Skin epidermis (tissue), 12 donors: Measurements from ENCODE around the gene NUMA1.

Experiments used
- H3K27ac ChIP-seq, 21 experiments: fragments of 200-600 bp; sonication (generic) in 11 of 21; one replicate each; pipeline ENCODE4 v1.5.0; 2020; ENCODE audit warnings: mild to moderate bottlenecking in 3 of 21, inconsistent platforms in 2 of 21, moderate library complexity in 2 of 21
- H3K4me3 ChIP-seq, 7 experiments: fragments of 200-600 bp; sonication (generic) in 2 of 7; one replicate each; pipeline ENCODE4 v1.5.0; 2020; ENCODE audit warnings: inconsistent platforms in 2 of 7, mild to moderate bottlenecking in 2 of 7, moderate library complexity in 1 of 7

Gene NUMA1

DNA sequence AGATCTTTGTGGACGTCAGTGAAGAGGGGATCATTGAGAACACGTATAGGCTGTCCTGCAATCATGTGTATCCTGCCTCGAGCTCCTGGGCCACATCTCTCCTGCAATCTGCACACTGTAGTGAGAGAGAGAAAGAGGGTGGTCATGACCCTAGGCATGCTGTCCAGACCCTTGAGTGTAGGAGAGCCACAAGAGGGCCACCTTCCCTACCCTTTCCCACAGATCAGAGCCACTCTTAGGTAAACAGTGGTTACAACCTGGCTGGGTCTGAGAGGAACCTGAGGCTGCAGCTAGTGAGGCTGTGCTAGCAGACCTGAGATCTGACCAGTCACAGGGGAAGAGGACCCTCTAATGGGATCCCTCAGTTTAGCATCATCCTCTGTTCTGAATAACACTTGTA, 85.6 kb downstream of the NUMA1 start:
- Histone ChIP-seq H3K27ac (no peak overlapping the region), H3K4me3 (no peak overlapping the region)

DNA sequence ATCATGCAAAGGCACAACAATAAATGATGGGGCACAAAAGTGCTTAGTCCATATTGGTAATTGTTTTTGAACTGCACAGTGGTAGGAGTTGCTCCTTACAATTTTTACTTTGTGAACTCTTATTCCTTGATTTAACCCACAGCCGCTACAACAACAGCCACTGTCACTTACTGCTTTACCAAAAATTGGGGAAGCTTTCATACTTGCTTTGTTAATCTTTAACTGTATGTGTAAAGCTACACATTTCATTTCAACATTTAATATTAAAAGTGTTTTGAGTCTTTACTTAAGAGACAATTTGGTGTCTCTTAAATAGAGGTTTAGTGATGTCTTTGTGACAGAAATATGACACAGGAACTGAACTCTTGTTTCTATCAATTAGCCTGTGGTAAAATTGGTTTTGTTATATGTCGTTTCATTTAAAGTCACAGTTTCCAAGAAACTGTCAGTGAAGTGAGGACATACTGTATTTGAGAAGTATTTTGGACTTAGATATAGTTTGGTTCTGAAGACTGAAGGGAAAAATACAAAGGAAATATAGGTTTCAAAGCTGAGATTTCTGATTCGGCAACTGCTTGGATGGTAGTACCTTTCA, 88.1 kb downstream of the NUMA1 start:
- Histone ChIP-seq H3K4me3 (no peak overlapping the region), H3K27ac (peak overlapping the region in 5 of 21 experiments; percentile 12 to 69 (median 40))

- no peak overlapping the region for H3K4me3 ChIP-seq
- H3K27ac ChIP-seq: peak overlapping the region in 6 of 21 experiments; percentile 12 to 69 (median 36)
Measured at GRCh38 chr11:71991494-71991893, 88.8 kb downstream of the NUMA1 start.

DNA sequence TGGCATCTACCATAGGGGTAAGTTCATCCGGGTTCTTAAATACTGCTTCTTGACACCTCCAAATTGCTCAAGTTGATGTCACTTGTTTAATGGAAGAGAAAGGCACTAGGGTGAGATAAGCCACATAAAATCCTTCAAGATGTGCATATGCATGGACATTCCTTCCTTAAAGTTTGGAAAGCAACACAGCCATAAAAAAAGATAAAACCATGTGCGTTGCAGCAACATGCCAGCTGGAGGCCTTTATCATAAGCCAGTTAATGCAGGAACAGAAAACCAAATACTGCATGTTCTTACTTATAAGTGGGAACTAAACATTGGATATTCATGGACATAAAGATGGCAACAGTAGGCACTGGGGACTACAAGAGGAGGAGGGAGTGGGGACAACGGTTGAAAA, 89.6 kb downstream of the NUMA1 start:
- Histone ChIP-seq H3K4me3 (no peak overlapping the region), H3K27ac (peak overlapping the region in 2 of 21 experiments; percentile 14 to 57)

GRCh38 chr11:71988050-71988449, 92.3 kb downstream of the NUMA1 start:
- Histone ChIP-seq H3K4me3 (no peak overlapping the region), H3K27ac (peak overlapping the region in 1 of 21 experiments; percentile 32)

DNA sequence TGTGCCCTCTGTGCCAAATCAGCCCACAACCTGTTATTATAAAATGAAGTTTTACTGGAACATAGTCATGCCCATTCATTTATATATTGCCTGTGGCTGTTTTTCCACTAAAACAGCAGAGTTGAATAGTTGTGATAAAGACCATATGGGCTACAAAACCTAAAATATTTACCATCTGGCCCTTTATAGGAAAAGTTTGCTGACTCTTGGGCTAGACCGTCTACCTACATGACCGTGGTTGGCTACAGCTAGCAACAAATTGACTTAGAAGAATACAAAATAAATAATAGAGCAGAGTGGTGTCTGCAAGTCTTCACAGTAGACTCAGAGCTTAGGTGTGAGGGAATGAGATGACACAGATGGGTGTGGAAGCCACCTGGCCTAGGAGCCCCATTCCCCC, 92.8 kb downstream of the NUMA1 start:
- H3K4me3 ChIP-seq: no peak overlapping the region
- peak overlapping the region in 2 of 21 experiments; percentile 32 to 49 for H3K27ac ChIP-seq

GRCh38 chr11:71986131-71986530, 94.2 kb downstream of the NUMA1 start:
- peak overlapping the region in 1 of 21 experiments; percentile 45 for H3K27ac ChIP-seq

DNA sequence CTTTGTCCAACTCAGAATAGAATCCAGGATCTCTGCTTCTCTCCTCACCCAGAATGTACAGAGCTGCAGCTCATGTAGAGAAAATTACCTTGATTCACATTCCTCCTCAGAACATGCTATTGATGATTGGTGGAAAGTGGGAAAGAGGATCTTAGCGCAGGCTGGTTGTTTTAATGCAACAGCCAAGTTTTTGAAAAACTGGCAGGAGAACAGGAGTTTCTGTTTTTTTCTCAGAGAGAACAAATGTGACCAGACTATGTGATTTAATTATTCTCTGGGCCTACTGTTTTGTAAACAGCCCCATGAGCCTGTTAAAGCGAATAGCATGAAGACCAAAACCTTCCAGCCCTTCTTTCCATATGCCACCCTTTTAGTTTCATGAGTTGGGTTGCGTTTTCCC, 100.7 kb downstream of the NUMA1 start:
- H3K27ac ChIP-seq: peak overlapping the region in 1 of 21 experiments; percentile 39
- H3K4me3 ChIP-seq: no peak overlapping the region

More at GRCh38 chr11:71986131-71986530, 94.2 kb downstream of the NUMA1 start:
- H3K4me3 ChIP-seq: no peak overlapping the region

GRCh38 chr11:71979094-71979493, 101.2 kb downstream of the NUMA1 start:
- H3K27ac ChIP-seq: peak overlapping the region in 1 of 21 experiments; percentile 51
- no peak overlapping the region for H3K4me3 ChIP-seq

GRCh38 chr11:71977743-71978418, 102.5 kb downstream of the NUMA1 start:
- Histone ChIP-seq H3K4me3 (no peak overlapping the region), H3K27ac (peak overlapping the region in 1 of 21 experiments; percentile 14)

DNA sequence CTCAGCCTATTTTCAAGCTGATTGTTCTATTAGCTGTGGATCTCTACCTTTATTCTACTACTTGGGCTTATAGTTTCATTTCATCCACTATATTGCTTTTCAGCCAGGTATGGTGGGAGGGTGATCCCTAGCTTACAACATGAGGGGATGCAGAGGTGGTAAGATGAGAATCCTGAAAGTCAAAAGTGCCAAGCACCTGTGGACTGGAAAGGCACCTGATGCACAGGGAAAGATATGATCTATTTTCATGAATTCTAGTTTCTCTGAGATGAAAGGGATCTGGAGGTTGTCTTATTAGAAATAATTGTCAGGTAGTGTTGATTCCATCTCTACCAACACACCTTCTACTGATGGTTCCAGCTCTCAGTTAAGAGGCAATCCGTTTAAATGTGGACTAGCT, 103.3 kb downstream of the NUMA1 start:
- Histone ChIP-seq H3K27ac (no peak overlapping the region), H3K4me3 (no peak overlapping the region)

GRCh38 chr11:71976551-71976950, 103.8 kb downstream of the NUMA1 start:
- no peak overlapping the region for H3K27ac ChIP-seq

DNA sequence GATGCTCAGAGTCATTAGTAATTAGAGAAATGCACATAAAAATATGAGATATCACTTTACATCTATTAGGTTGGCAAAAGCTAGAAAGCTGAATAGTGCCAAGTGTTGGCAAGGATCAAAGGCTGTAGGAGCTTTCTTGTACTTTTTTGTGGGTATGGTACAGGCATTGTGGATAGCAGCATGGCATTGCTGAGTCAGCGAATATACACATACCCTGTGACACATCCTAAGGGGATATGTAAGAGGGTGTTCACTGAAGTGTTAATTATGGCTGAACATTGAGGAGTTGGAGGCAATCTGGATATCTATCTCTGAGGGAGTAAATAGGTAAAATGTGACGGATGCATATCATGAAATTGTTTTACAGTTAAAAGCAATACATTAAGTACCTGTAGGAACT, 108.7 kb downstream of the NUMA1 start:
- Histone ChIP-seq H3K27ac (no peak overlapping the region), H3K4me3 (no peak overlapping the region)

More at GRCh38 chr11:71976551-71976950, 103.8 kb downstream of the NUMA1 start:
- H3K4me3 ChIP-seq: no peak overlapping the region

DNA sequence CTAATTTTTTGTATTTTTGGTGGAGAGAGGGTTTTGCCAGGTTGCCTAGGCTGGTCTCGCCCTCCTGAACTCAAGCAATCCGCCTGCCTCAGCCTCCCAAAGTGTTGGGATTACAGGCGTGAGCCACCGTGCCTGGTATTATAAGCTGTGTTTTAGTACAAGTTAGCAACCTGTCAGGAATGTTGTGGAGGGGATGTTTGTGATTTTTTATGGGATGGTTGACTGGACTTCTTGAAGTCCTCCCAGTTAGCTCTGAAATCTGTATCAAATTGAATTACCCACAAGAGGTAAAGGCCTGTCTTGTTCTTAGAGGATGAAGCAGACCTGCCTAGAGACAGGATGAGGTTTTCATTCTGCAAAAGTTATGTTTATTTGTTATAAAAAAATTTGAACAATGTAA, 115.7 kb downstream of the NUMA1 start:
- H3K4me3 ChIP-seq: no peak overlapping the region

DNA sequence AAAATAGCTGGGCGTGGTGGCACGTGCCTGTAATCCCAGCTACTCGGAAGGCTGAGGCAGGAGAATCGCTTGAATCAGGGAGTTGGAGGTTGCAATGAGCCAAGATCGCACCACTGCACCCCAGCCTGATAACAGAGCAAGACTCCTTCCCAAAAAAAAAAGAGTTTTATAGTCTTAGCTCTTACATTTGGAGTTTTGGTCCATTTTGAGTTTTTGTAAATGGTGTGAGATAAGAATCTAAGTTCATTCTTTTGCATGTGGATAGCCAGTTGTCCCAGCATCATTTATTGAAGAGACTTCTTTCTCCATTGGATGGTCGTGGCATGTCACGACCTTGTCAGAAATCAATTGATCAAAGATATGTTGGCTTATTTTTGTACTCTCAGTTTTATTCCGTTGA, 116.9 kb downstream of the NUMA1 start:
- H3K27ac ChIP-seq: no peak overlapping the region
- H3K4me3 ChIP-seq: no peak overlapping the region

More for the DNA sequence above, 115.7 kb downstream of the NUMA1 start:
- no peak overlapping the region for H3K27ac ChIP-seq

DNA sequence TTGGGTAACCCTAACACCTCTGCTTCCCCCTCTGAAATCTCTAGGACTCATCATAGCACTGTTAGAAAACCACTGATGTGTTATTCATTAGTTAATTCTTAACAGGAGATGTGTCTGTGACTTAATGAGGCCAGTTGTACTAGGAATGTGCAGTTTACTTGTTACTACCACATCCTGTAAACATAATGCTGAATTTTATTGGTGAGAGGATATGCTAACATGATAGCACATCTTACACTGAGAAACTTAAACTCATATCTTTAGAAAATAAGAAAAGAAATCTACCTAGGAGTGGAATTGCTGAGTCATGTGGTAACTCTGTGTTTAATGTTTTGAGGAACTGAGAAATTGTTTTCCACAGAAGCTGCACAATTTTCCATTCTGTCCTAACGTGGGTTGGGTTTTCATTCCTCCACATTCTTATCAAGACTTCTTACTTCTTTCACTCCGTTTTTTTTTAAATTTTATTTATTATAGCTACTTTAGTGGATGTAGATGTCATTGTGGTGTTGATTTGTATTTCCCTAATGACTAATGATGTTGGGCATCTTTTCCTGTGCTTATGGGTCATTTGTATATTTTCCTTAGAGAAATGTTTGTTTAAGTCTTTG, 117.8 kb downstream of the NUMA1 start:
- Histone ChIP-seq H3K4me3 (no peak overlapping the region), H3K27ac (peak overlapping the region in 5 of 21 experiments; percentile 7 to 49 (median 24))

DNA sequence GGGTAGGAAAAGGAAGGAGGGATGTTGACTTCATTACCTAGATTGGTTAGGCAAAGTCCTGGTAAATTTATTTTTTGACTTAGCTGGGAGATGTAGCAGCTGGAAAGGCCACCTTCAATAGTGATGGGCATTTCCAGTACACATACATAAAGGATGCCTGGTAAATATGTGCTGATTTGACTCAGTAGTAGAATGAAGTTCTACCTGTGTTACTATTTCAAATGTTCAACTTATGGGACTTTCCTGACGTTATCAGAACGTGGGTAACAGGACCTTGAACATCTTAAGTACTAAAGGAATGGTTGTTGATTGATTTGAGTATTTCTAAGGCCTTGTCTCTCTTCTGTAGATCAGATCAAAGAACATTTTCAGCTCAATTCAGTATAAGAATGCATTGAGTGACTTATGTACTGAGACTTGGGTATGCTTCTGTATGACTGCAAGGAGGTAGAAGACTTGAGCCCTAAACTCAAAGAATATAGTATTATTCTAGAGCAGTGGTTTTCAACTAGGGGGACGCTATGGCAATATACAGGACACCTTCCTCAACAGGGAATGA, 124.4 kb downstream of the NUMA1 start:
- Histone ChIP-seq H3K27ac (no peak overlapping the region), H3K4me3 (no peak overlapping the region)
